NCI-H774 (cell line): ENCODE data around the gene GDNF.
A peak's percentile ranks its signal among the peaks of the same experiment; 100 is the strongest.
"Not testable (repeated sequence)": the region's sequence is repeated elsewhere in the genome, so short reads cannot be mapped to it uniquely, and the experiment has no call there.

ENCODE experiments used
- DNase-seq: peaks from one replicate; lab custom pipeline; 2025; lab: John Stamatoyannopoulos, UW

The GDNF gene

DNA sequence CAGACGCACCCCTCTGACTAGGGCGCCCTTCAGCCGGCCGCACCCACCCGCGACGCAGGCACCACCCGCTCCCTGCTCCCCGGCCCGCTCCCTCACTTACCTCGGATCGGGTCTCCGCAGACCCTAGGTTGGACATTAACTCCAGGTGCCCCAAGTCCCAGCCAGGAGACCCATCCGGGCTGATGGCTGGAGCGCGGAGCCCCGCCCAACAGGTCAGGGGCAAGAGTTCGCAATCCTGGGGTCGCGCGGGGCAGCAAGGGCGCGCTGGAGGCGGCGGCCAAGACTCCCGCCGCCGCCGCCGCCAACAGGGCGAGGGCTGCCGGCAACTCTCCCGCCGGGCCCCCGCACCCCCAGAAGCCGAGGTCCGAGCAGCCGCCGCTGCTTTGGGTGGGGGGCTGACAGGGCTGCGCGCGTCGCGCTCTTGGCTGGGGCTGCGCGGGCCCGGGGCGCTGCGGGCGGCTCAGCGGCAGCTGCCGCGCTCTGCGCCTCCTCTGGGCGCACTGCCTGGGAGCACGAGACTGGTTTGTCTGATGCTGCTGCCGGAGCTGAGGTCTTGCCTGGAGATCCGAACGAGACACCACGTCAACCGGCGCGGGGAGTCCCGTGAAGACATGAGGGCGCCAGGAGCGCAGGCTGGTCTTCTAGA, at the start of gene GDNF:
Gene GDNF, minus strand, starts transcription at position 635 of the 646 bp plus-strand sequence. CDS start 5,245 bp downstream, outside the sequence.
- DNase-seq = no peak

DNA sequence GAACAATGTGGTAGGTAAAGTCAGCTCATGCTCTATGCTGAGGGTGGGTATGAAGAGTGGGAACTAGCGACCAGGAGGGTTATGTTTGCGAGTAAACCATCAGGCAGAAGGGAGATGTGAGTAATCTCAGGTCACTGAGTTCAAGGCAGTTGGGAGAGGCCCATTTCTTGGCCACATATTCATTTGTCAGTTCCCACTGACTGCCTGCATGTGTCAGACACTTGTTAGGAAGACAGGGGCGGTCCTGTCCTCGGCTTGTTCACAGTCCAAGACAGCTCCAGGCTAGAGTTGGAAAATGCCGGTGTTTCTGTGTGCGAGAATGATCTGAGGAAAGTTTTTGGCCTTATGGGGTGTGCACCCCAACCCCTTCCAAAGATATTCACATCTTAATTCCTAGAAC, 48.6 kb upstream of the GDNF start:
- no peak for DNase-seq

DNA sequence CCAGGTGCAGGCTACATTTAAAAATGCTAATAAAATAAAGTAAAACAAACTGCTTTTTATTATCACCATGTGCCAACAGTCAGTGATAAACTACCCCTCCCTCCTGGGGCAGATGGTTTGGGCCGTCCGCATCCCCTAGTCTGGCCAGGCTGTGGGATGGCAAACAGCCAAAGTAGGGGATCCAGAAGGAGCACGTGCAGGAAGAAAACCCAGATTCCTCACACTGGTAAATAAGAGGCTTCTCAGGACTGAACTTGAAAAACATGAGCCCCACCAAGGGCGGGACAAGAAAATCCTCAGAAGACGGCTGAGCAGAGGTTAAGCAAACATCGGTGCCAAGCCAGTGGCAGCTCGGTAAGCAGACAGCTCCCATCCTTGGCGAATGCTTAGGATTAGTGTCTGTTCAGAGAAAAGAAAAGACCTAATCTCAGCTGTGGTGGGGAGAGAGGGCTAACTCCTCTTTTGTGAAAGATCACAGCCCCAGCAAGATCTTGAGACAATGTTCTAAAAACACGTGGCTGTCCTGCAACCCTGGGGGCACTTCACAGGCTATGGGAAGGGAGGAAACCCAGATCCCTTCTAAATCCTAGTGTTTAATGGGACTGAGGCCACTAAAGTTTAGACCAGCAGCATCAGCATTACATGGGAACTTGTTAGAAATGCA, 46.5 kb upstream of the GDNF start:
- DNase-seq = no peak

- no peak for DNase-seq
Observed at GRCh38 chr5:37882636-37883035, 42.8 kb upstream of the GDNF start.

- no peak for DNase-seq
Observed at GRCh38 chr5:37881359-37881758, 41.5 kb upstream of the GDNF start.

DNA sequence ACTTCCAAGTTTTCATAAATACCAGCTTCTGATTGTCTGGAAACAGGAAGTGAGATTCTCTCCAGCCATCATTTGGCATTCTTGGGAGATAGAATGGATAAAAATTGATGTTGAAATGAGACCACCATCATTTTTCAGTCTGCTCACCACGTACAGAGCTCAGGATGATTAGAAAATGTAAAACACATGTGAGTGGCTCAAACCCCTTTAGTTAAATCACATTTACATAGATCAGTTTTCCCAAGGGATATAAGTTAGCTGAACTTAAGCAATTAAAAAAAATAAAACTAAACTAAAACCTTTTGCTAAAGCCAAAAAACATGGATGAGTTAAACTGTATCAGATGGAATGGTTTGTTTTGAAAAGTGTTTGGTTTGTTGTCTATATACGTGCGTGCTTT, 37.1 kb upstream of the GDNF start:
- DNase-seq = no peak

- no peak for DNase-seq
Observed at GRCh38 chr5:37876245-37876644, 36.4 kb upstream of the GDNF start.

GRCh38 chr5:37875051-37875787, 35.4 kb upstream of the GDNF start:
- no peak for DNase-seq

DNA sequence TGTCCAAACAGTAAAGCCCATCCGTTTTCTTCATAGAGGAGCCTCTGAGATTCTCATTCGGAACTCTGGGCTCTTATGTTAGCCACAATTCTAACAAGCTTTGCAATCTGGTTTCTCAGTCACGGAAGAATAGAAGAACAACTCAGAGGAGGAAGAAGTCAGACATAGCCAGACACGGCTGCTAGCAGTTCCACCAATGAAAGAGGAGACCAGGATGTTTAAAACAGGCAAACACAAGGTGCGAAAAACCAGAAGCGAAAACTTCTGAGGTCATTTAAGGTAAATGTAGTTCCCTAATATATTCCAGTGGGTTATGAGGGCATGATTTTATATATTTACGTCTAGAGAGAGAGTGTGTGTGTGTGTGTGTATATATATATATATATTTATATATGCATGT, 34.1 kb upstream of the GDNF start:
- no peak for DNase-seq

- DNase-seq = no peak
Observed at GRCh38 chr5:37871023-37871815, 31.4 kb upstream of the GDNF start.

DNA sequence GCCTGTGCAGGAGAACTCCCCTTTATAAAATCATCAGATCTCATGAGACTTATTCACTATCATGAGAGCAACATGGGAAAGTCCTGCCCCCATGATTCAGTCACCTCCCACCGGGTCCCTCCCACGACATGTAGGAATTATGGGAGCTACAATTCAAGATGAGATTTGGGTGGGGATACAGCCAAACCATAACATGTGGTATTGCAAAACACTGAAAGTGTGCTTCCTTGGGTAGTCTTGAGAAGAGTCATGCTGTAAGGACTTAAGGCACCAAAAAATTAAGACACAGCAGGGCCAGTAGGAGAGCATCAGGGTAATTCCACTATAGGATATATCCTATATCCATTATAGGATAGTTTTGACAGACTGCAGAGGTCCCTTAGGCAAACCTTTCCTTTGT, 29.4 kb upstream of the GDNF start:
- DNase-seq = no peak

DNA sequence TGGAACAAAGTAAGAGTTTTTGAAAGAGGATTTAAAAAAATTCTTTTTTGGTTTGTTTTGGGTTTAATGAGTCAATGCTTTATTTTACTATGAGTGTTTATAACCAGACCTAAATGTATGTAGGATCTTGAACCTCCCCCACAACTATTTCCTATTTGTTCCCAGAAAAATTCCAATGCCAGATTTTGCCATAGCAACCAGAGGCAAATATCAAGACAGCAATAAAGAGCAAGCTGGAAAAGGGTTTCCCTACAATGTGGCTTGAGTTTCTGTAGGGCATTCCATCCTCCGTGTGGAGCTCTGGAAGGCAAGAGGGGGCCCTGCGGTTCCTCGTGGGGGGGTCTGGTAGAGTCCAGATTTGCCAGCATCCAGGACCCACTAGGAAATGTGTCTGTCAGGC, 27.8 kb upstream of the GDNF start:
- DNase-seq = no peak

DNA sequence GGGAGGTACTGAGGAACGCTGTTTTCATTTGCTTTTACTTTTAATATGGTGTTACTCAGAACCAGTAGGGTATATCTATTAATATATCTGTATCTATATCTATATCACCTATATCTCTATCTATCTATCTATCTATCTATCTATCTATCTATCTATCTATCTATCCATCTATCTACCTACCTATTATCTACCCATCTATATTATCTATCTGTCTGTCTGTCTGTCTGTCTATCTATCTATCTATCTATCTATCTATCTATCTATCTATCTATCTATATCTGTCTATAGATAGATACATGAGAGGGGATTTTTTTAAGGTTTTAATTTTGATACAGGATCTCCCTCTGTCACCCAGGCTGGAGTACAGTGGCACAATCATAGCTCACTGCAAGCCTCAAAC, 23.1 kb upstream of the GDNF start:
- not testable (repeated sequence) for DNase-seq

- no peak for DNase-seq
Observed at GRCh38 chr5:37860206-37860605, 20.4 kb upstream of the GDNF start.

DNA sequence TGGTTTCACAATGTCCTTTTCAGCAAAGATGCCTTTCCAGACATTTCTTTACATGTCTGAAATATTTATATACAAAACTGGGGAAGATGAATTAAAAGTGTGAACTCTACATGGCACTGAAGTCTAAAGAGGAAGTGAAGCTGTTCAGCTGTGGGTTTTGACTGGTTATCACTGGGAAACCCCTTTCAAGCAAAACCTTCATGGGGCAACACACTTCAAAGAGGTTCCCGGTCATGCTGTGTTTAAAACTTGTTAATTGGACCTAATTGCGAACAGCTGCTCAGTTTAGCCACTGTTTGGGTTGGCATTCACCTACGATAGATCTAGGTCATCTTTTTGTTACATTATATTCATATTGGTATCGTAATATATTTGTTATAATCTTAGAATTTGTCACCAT, 20.0 kb upstream of the GDNF start:
- no peak for DNase-seq

DNA sequence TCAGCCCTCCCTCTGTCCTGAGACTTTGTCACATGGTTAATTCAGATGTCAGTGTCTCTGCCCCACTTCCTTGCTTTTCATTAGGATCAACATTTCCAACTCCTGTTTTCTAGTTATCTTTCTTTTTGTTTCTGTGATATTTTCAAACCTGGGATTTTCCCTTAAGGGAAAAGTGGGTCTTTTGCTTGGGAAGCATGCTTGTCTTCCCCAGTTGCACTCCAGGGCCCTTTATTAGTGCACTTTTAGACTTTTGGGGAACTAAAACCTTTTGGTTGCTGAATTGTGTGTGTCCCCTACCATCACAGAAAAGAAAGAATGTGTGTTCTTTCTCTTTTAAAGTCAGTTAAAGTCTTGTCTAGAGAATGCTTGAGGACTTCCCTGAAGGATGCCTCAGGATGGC, 18.4 kb upstream of the GDNF start:
- DNase-seq = no peak

- DNase-seq = no peak
Observed at GRCh38 chr5:37857696-37858095, 17.9 kb upstream of the GDNF start.

- DNase-seq = no peak
Observed at GRCh38 chr5:37855438-37855837, 15.6 kb upstream of the GDNF start.

- DNase-seq = no peak
Observed at GRCh38 chr5:37851305-37851704, 11.5 kb upstream of the GDNF start.

DNA sequence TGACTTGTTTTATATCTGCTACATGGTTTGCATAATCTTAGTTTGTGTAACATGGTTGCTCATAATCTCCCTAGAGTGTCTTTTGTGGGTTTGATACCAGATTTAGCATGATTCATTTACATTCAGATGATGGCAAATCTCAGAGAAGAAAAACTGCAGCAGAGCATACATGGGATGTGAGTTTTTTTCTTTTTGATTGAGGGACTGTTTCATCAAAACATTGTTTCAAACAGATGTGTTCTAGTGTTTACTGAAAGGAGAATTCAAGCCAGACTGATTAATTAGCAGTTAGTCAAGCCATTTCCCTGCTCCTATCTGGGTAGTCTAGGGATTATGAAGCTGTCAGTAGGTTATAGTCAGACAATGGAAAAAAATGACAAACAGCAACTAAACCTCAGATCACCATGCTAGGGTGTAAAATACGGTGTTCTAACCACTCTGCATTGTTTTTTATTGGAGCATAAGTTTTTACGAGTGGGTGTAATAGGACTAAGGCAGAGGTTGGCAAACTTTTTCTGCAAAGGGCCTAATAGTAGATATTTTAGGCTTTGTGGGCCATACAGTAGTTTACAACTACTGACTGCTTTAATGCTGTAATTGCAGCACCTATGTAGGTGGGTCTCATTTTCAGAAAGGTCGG, 10.5 kb upstream of the GDNF start:
- no peak for DNase-seq

GRCh38 chr5:37849641-37850040, 9.8 kb upstream of the GDNF start:
- DNase-seq = no peak

- peak; percentile 44 for DNase-seq
Observed at GRCh38 chr5:37847978-37848425, 8.2 kb upstream of the GDNF start.
